CD8-positive, alpha-beta memory T cell (primary cell): Measurements from ENCODE around the gene DVL1. TPM values are rescaled to one million over a fixed set of nuclear protein-coding genes. Genes with fewer than 3 reads are reported as not detected.

ENCODE experiments used
- CTCF ChIA-PET: fragments of 350-600 bp; sonication (Branson Sonifier 250); formaldehyde crosslinking; loops from one replicate; lab custom pipeline; 2021; ENCODE audit warnings: antibody characterized with exemption; lab: Charles Lee
- POLR2A ChIA-PET: fragments of 350-600 bp; sonication (Branson Sonifier 250); formaldehyde crosslinking; loops from one replicate; lab custom pipeline; 2021; ENCODE audit warnings: antibody characterized with exemption; lab: Charles Lee
- DNase-seq, 5 donors: peaks; one replicate each; pipeline versions ENCODE4 v3.0.0 to v3.0.0-alpha.2; 2020 to 2022; ENCODE audit warnings: mixed read lengths in 1 of 5
- H3K27ac ChIP-seq: one replicate; pipeline ENCODE4 v1.7.0; 2013; ENCODE audit warnings: low read depth, mild to moderate bottlenecking, low read length, moderate library complexity
- H3K27me3 ChIP-seq: 2 replicates; pipeline ENCODE4 v1.7.0; 2013; ENCODE audit warnings: low read length, mild to moderate bottlenecking; ENCODE audit not compliant: insufficient read depth, poor library complexity, severe bottlenecking
- H3K36me3 ChIP-seq: 2 replicates; pipeline ENCODE4 v1.7.0; 2013; ENCODE audit warnings: mild to moderate bottlenecking, low read length, moderate library complexity; ENCODE audit not compliant: insufficient read depth
- H3K4me1 ChIP-seq: 2 replicates; pipeline ENCODE4 v1.7.0; 2013; ENCODE audit warnings: mild to moderate bottlenecking, low read length, moderate library complexity; ENCODE audit not compliant: insufficient read depth
- H3K4me3 ChIP-seq: 2 replicates; pipeline ENCODE4 v1.7.0; 2013; ENCODE audit warnings: mild to moderate bottlenecking, low read length
- H3K9me3 ChIP-seq: 2 replicates; pipeline ENCODE4 v1.7.0; 2013; ENCODE audit warnings: mild to moderate bottlenecking, low read length
- H3K27ac Mint-ChIP-seq, 8 donors: one replicate each; pipeline ENCODE4 v1.8.0; 2020 to 2021; ENCODE audit warnings: mixed read lengths in 8 of 8, mild to moderate bottlenecking in 6 of 8, inconsistent platforms in 3 of 8, moderate library complexity in 3 of 8
- H3K27me3 Mint-ChIP-seq, 2 donors: one replicate each; pipeline ENCODE4 v1.8.0; 2020 to 2021; ENCODE audit warnings: mixed read lengths in 2 of 2, mild to moderate bottlenecking in 1 of 2, moderate library complexity in 1 of 2
- H3K36me3 Mint-ChIP-seq, 3 donors: one replicate each; pipeline ENCODE4 v1.8.0; 2020 to 2021; ENCODE audit warnings: mixed read lengths in 3 of 3, inconsistent platforms in 1 of 3, mild to moderate bottlenecking in 1 of 3
- H3K4me1 Mint-ChIP-seq, 3 donors: one replicate each; pipeline ENCODE4 v1.8.0; 2020 to 2021; ENCODE audit warnings: mixed read lengths in 3 of 3, inconsistent platforms in 1 of 3, mild to moderate bottlenecking in 1 of 3
- H3K4me3 Mint-ChIP-seq, 7 donors: one replicate each; pipeline ENCODE4 v1.8.0; 2020 to 2021; ENCODE audit warnings: mixed read lengths in 7 of 7, mild to moderate bottlenecking in 6 of 7, moderate library complexity in 4 of 7, inconsistent platforms in 2 of 7
- H3K9me3 Mint-ChIP-seq, 5 donors: one replicate each; pipeline ENCODE4 v1.8.0; 2020 to 2022; ENCODE audit warnings: mixed read lengths in 5 of 5, mild to moderate bottlenecking in 3 of 5, moderate library complexity in 2 of 5, inconsistent platforms in 1 of 5
- polyA plus RNA-seq: library from polyadenylated mRNA; unstranded; fragments of 300-500 nt; fragmentation: Illumina TruSeq; gene quantifications from one replicate; pipeline ENCODE4 v1.2.3, GENCODE V29; 2021
- total RNA-seq, 2 experiments: library from RNA; stranded (reverse); gene quantifications; one replicate each; pipeline ENCODE4 v1.2.3, GENCODE V29; 2021

The DVL1 gene
- total and polyA plus RNA-seq, 3 experiments from 2014 or later, result 1.6 to 41.1 (median 39.7) TPM

DNA sequence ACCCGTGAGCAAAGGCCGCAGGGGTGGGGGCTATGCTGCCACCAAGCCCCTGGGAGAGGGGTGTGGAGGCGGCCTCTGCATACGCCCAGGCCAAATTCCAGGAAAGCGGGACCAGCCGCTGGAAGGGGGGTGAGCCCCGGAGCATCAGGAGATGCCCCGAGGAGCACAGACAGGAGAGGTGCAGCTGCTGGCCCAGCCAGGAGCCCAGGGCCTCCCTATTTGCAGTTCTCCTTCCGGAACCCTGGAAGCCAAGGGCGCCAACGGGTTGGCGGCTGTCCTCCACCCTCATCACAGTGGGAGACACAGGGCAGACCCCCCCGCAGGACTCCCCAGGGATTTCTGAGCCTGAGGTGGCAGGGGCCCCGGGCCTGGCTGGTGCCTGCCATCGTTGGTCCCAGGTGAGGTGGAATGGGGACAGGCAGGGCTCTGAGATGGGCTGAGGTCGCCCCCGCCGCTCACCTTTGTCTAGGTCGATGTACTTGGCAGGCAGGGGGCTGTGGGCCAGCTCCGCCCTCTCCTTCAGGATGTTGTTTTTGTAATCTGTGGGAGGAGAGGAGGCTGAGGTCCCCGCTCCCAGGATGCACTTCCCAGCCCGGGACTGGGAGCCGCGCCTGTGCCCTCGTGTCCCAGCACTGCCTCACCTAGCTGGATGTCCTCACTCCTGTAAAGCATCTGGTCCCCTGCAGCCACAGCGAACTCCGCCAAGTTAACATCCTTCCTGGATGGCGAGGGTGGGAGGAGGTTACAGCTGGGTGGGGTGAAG, 4.4 kb upstream of the DVL1 start:
- Mint-ChIP-seq H3K4me1 (peaks cover 5 to 31% (median 9%) of the 10 kb centered on the region in 3 donors), H3K27ac (peak overlapping the region in 1 of 8 donors; percentile 19), H3K4me3 (peak overlapping the region in 4 of 7 donors; percentile 28 to 65 (median 48)), H3K9me3 (no peaks in the 10 kb centered on the region), H3K36me3 (no peaks in the 10 kb centered on the region), H3K27me3 (peaks cover 3 to 21% of the 10 kb centered on the region in 2 donors)
- Histone ChIP-seq H3K4me3 (no peak overlapping the region), H3K27ac (no peak overlapping the region), H3K4me1 (peaks cover 17% of the 10 kb centered on the region), H3K27me3 (peaks cover 4% of the 10 kb centered on the region), H3K36me3 (no peaks in the 10 kb centered on the region), H3K9me3 (no peaks in the 10 kb centered on the region)
- ChIA-PET CTCF (interaction anchor here (5.0 kb wide), 1 partner anchor 19 kb away, joined by 19 read pairs; no protein-coding TSS in a partner anchor), POLR2A (interaction anchor here (0.6 to 1.1 kb wide), 4 partner anchors 18 to 238 kb away, joined by 3 read pairs; partner anchors contain the start of gene C1orf159)
- no peak for DNase-seq

DNA sequence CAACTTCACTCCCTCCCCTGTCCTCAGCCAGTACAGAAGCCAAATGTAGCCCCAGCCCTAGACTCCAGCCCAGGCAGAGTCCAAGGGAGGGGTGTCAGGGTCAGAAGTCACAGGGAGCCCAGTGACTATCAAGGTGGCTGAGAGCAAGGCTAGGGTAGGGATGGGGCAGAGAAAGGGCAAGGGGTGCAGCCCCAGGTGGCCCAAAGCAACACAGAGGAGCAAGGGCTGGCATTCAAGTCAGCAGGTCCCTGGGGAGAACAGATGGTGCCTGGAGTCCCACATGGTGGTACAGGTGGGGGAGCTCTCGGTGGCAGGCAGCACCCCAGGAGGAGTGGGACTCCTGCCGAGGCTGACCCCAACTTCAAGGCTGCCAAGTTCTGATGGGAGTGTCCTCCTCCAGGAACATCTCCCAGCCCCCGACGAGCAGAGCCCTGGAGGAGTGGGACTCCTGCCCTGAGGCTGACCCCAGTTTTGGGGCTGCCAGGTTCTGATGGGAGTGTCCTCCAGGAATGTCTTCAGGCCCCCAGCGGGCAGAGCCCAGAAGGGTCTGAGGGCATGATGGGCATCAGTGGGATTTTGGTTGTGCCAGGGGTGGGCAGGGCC, 3.7 kb upstream of the DVL1 start:
- no peak overlapping the region for H3K27ac ChIP-seq
- CTCF ChIA-PET, result interaction anchor here (5.0 kb wide), 1 partner anchor 19 kb away, joined by 19 read pairs; no protein-coding TSS in a partner anchor
- peaks cover 2 to 21% of the 10 kb centered on the region in 2 donors for H3K27me3 Mint-ChIP-seq
- H3K4me1 ChIP-seq, result peaks cover 17% of the 10 kb centered on the region
- no peaks in the 10 kb centered on the region for H3K9me3 ChIP-seq
- H3K9me3 Mint-ChIP-seq, result no peaks in the 10 kb centered on the region
- no peak for DNase-seq
- H3K4me3 Mint-ChIP-seq, result peak overlapping the region; percentile 46 to 83 (median 67)
- peaks cover 4% of the 10 kb centered on the region for H3K27me3 ChIP-seq
- H3K4me1 Mint-ChIP-seq, result peaks cover 7 to 33% (median 9%) of the 10 kb centered on the region in 3 donors
- no peak overlapping the region for H3K4me3 ChIP-seq
- no peaks in the 10 kb centered on the region for H3K36me3 ChIP-seq
- no peaks in the 10 kb centered on the region for H3K36me3 Mint-ChIP-seq
- peak overlapping the region in 5 of 8 donors; percentile 19 to 82 (median 61) for H3K27ac Mint-ChIP-seq
- POLR2A ChIA-PET, result interaction anchor here (0.6 to 1.4 kb wide), 2 partner anchors 19 to 106 kb away, joined by 4 read pairs; no protein-coding TSS in a partner anchor

GRCh38 chr1:1351511-1352427, 2.6 kb upstream of the DVL1 start:
- Mint-ChIP-seq H3K27me3 (peaks cover 2 to 17% of the 10 kb centered on the region in 2 donors), H3K4me1 (peaks cover 14 to 39% (median 15%) of the 10 kb centered on the region in 3 donors), H3K9me3 (no peaks in the 10 kb centered on the region), H3K4me3 (peak overlapping the region; percentile 50 to 84 (median 67)), H3K27ac (peak overlapping the region in 6 of 8 donors; percentile 61 to 97 (median 66)), H3K36me3 (no peaks in the 10 kb centered on the region)
- Histone ChIP-seq H3K27ac (no peak overlapping the region), H3K9me3 (no peaks in the 10 kb centered on the region), H3K27me3 (peaks cover 4% of the 10 kb centered on the region), H3K4me1 (peaks cover 25% of the 10 kb centered on the region), H3K36me3 (no peaks in the 10 kb centered on the region), H3K4me3 (no peak overlapping the region)
- ChIA-PET CTCF (interaction anchor here (5.0 kb wide), 1 partner anchor 20 kb away, joined by 19 read pairs; no protein-coding TSS in a partner anchor), POLR2A (interaction anchor here (1.4 kb wide), 1 partner anchor 20 kb away, joined by 4 read pairs; no protein-coding TSS in a partner anchor)
- DNase-seq, result no peak

GRCh38 chr1:1348420-1349255, 580 bp downstream of the DVL1 start:
- Mint-ChIP-seq H3K36me3 (no peaks in the 10 kb centered on the region), H3K4me3 (peak overlapping the region; percentile 52 to 87 (median 78)), H3K4me1 (peaks cover 14 to 39% (median 16%) of the 10 kb centered on the region in 3 donors), H3K9me3 (no peaks in the 10 kb centered on the region), H3K27ac (peak overlapping the region in 4 of 8 donors; percentile 9 to 73 (median 50)), H3K27me3 (peaks cover 0 to 11% of the 10 kb centered on the region in 2 donors)
- H3K36me3 ChIP-seq, result no peaks in the 10 kb centered on the region
- ChIA-PET POLR2A (interaction anchor here (1.2 kb wide), 1 partner anchor 23 kb away, joined by 3 read pairs; no protein-coding TSS in a partner anchor), CTCF (interaction anchor here (1.0 to 1.4 kb wide), 4 partner anchors 23 to 43 kb away, joined by 3 to 7 read pairs (median 6); no protein-coding TSS in a partner anchor)
- no peaks in the 10 kb centered on the region for H3K9me3 ChIP-seq
- H3K4me1 ChIP-seq, result peaks cover 21% of the 10 kb centered on the region
- DNase-seq, result no peak
- peak overlapping the region; percentile 61 for H3K27ac ChIP-seq
- peaks cover 4% of the 10 kb centered on the region for H3K27me3 ChIP-seq
- H3K4me3 ChIP-seq, result peak overlapping the region; percentile 50

GRCh38 chr1:1347663-1348419, 1.4 kb downstream of the DVL1 start:
- Histone ChIP-seq H3K9me3 (no peaks in the 10 kb centered on the region), H3K36me3 (no peaks in the 10 kb centered on the region), H3K27me3 (peaks cover 4% of the 10 kb centered on the region), H3K27ac (peak overlapping the region; percentile 61), H3K4me3 (peak overlapping the region; percentile 50), H3K4me1 (peaks cover 16% of the 10 kb centered on the region)
- H3K27ac Mint-ChIP-seq, result peak overlapping the region in 4 of 8 donors; percentile 20 to 73 (median 67)
- DNase-seq, result no peak
- POLR2A ChIA-PET, result no interaction called here
- H3K36me3 Mint-ChIP-seq, result no peaks in the 10 kb centered on the region
- CTCF ChIA-PET, result interaction anchor here (1.0 to 2.1 kb wide), 5 partner anchors 24 to 42 kb away, joined by 3 to 7 read pairs (median 6); no protein-coding TSS in a partner anchor
- peaks cover 0 to 10% of the 10 kb centered on the region in 2 donors for H3K27me3 Mint-ChIP-seq
- H3K9me3 Mint-ChIP-seq, result no peaks in the 10 kb centered on the region
- peak overlapping the region; percentile 52 to 87 (median 78) for H3K4me3 Mint-ChIP-seq
- peaks cover 13 to 32% (median 16%) of the 10 kb centered on the region in 3 donors for H3K4me1 Mint-ChIP-seq

DNA sequence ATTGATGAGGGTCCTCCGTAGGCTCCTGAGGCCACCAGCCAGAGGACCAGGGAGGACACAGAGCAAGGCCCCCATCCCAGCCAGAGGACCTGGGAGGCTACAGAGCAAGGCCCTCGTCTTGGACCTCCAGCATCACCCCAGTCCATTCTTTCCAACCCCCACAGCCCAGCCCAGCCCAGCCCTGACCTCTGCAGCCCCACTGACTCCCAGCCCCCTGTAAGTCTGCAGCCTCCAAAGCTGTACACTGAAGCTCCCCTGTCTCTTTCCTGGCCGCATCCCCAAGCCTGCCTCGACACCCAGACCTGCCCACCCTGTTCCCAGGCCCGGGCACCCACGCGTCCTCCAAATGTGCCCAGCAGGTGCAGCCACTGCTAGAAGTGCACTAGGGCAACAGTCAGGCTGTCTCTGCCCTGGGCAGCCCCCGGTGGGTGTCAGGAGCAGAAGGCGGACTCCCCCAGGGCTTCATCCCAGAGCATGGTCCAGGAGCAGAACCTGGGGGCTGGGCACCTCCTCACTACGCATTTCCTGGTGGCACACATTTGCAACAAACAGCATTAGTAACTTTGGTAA, 2.1 kb downstream of the DVL1 start:
- Histone ChIP-seq H3K4me3 (no peak overlapping the region), H3K9me3 (no peaks in the 10 kb centered on the region), H3K4me1 (peaks cover 16% of the 10 kb centered on the region), H3K27ac (peak overlapping the region; percentile 61), H3K36me3 (no peaks in the 10 kb centered on the region), H3K27me3 (no peaks in the 10 kb centered on the region)
- H3K27ac Mint-ChIP-seq, result peak overlapping the region in 5 of 8 donors; percentile 20 to 54 (median 38)
- no peaks in the 10 kb centered on the region for H3K9me3 Mint-ChIP-seq
- H3K27me3 Mint-ChIP-seq, result peaks cover 0 to 2% of the 10 kb centered on the region in 2 donors
- no peak for DNase-seq
- peak overlapping the region; percentile 50 to 83 (median 74) for H3K4me3 Mint-ChIP-seq
- ChIA-PET POLR2A (no interaction called here), CTCF (interaction anchor here (2.1 kb wide), 1 partner anchor 25 kb away, joined by 6 read pairs; no protein-coding TSS in a partner anchor)
- no peaks in the 10 kb centered on the region for H3K36me3 Mint-ChIP-seq
- peaks cover 6 to 25% (median 13%) of the 10 kb centered on the region in 3 donors for H3K4me1 Mint-ChIP-seq
